ENCODE measurements around the gene PPOX. TPM values are rescaled to one million over a fixed set of nuclear protein-coding genes. Genes with fewer than 3 reads are reported as not detected.

PPOX gene
- total RNA-seq, 4 donors from 2014 or later = 2.8 to 19.2 (median 11.8) TPM

DNA sequence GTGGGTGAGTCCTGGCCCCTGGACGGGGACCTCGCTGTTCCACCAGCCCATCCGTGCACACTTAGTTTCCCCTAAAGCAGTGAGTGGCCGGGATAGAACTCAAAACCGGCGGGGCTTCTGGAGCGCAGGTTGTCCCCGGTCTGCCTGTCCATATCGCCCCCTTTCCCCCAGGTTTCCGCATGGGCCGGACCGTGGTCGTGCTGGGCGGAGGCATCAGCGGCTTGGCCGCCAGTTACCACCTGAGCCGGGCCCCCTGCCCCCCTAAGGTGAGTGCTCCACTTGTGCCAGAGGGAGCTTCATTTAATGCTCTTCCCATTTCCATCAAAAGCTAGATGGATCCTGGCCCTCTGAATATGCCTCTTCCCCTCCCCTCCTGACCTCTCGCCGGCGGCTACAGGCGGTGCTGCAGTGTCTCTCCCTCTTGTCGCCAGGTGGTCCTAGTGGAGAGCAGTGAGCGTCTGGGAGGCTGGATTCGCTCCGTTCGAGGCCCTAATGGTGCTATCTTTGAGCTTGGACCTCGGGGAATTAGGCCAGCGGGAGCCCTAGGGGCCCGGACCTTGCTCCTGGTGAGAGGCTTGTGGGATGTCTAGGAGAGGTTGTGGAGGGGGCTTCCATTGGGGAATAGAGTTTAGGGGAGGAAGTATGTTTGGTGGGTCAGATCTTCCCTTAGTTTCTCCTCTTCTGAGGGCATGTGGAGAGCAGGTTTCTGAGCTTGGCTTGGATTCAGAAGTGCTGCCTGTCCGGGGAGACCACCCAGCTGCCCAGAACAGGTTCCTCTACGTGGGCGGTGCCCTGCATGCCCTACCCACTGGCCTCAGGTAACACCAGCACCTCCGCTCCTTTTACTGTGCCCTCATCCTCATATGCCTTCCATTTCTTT, 683 bp downstream of the PPOX start:
- intact Hi-C loops (cut with DNase I; ENCODE audit: low total_unique reads) = no loop called here
- H3K4me1 ChIP-seq = peaks cover 5 to 21% (median 13%) of the 10 kb centered on the region in 4 donors
- 6% methylated on average over 33 of the region's 33 CpGs; no CpG with 5 or more reads in 1 of the 2 donors for WGBS, 2 donors (ENCODE audit: low coverage in 1 of 2)
- TF ChIP-seq POLR2AphosphoS5 (IDR thresholded peaks at IDR 0.05) (no peak), EP300 (IDR thresholded peaks at IDR 0.05; ENCODE audit: low read depth) (no peak)
- peak overlapping the region; percentile 51 to 77 (median 58) for H3K4me3 ChIP-seq
- peak overlapping the region; percentile 87 to 94 (median 91) for H3K27ac ChIP-seq
- H3K9me3 ChIP-seq = no peaks in the 10 kb centered on the region
- DNase-seq = no peak
- H3K27me3 ChIP-seq = no peaks in the 10 kb centered on the region
- in situ Hi-C loops (cut with MboI; ENCODE audit: low pct_ligation_motif_present in 1 of 4, low pct_unique_long_range_greater_than_20kb in 1 of 4, low sequenced_read_pairs in 3 of 4) = no loop called here
- H3K36me3 ChIP-seq = peaks cover 0 to 14% (median 6%) of the 10 kb centered on the region in 4 donors

DNA sequence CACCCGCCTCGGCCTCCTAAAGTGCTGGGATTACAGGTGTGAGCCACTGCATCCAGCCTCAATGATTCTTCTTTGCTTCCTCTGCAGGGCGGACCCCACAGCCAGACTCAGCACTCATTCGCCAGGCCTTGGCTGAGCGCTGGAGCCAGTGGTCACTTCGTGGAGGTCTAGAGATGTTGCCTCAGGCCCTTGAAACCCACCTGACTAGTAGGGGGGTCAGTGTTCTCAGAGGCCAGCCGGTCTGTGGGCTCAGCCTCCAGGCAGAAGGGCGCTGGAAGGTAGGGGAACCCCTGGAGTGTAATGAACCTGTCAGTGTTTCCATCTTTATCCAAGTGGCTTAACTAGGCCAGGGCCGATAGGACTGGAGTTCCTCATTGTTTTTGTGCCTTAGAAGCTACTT, 2.7 kb downstream of the PPOX start:
- no peak for DNase-seq
- H3K27ac ChIP-seq = no peak overlapping the region
- no peaks in the 10 kb centered on the region for H3K9me3 ChIP-seq
- TF ChIP-seq POLR2AphosphoS5 (IDR thresholded peaks at IDR 0.05) (no peak), EP300 (IDR thresholded peaks at IDR 0.05; ENCODE audit: low read depth) (no peak)
- TF ChIP-seq, protein P1, sequence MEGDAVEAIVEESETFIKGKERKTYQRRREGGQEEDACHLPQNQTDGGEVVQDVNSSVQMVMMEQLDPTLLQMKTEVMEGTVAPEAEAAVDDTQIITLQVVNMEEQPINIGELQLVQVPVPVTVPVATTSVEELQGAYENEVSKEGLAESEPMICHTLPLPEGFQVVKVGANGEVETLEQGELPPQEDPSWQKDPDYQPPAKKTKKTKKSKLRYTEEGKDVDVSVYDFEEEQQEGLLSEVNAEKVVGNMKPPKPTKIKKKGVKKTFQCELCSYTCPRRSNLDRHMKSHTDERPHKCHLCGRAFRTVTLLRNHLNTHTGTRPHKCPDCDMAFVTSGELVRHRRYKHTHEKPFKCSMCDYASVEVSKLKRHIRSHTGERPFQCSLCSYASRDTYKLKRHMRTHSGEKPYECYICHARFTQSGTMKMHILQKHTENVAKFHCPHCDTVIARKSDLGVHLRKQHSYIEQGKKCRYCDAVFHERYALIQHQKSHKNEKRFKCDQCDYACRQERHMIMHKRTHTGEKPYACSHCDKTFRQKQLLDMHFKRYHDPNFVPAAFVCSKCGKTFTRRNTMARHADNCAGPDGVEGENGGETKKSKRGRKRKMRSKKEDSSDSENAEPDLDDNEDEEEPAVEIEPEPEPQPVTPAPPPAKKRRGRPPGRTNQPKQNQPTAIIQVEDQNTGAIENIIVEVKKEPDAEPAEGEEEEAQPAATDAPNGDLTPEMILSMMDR (IDR thresholded peaks at IDR 0.05) = no peak
- 90% methylated on average over 9 of the region's 9 CpGs; no CpG with 5 or more reads in 1 of the 2 donors for WGBS, 2 donors (ENCODE audit: low coverage in 1 of 2)
- H3K4me3 ChIP-seq = no peak overlapping the region
- intact Hi-C loops (cut with DNase I; ENCODE audit: low total_unique reads) (no loop called here), in situ Hi-C loops (cut with MboI; ENCODE audit: low pct_ligation_motif_present in 1 of 4, low pct_unique_long_range_greater_than_20kb in 1 of 4, low sequenced_read_pairs in 3 of 4) (no loop called here)
- H3K36me3 ChIP-seq = peaks cover 0 to 27% (median 13%) of the 10 kb centered on the region in 4 donors
- peaks cover 5 to 32% (median 15%) of the 10 kb centered on the region in 4 donors for H3K4me1 ChIP-seq
- H3K27me3 ChIP-seq = no peaks in the 10 kb centered on the region

DNA sequence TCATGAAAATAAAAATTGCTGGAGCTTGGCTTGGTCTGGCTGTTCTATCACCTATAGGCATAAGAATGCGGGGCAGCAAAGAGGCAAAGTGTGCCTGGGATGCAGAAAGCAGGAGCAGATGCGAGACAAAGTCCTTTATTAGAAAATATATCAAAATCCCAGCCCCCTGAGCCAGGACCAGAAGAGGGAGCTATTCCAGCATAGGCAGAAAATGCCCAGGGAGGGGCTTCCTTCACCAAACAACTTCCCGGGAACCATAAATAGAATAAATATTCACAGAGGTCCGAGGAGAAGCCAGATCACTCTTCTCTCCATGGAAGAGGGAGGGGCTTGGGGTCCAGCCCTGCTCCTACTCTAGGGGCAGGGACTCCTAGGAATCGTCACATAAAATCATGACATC, 5.0 kb downstream of the PPOX start:
- intact Hi-C loops (cut with DNase I; ENCODE audit: low total_unique reads) (no loop called here), in situ Hi-C loops (cut with MboI; ENCODE audit: low pct_ligation_motif_present in 1 of 4, low pct_unique_long_range_greater_than_20kb in 1 of 4, low sequenced_read_pairs in 3 of 4) (no loop called here)
- H3K36me3 ChIP-seq = peaks cover 0 to 38% (median 13%) of the 10 kb centered on the region in 4 donors
- no peak for DNase-seq
- 54 to 57% methylated on average over 4 to 5 of the region's 5 CpGs for WGBS, 2 donors (ENCODE audit: low coverage in 1 of 2)
- H3K4me3 ChIP-seq = no peak overlapping the region
- TF ChIP-seq EP300 (IDR thresholded peaks at IDR 0.05; ENCODE audit: low read depth) = no peak
- TF ChIP-seq POLR2AphosphoS5 (IDR thresholded peaks at IDR 0.05) = no peak
- no peak for TF ChIP-seq POLR2A (IDR thresholded peaks at IDR 0.05)
- TF ChIP-seq, protein P1 (IDR thresholded peaks at IDR 0.05) = no peak
- no peak overlapping the region for H3K27ac ChIP-seq
- peaks cover 5 to 29% (median 14%) of the 10 kb centered on the region in 4 donors for H3K4me1 ChIP-seq
- H3K27me3 ChIP-seq = no peaks in the 10 kb centered on the region
- H3K9me3 ChIP-seq = no peaks in the 10 kb centered on the region

DNA sequence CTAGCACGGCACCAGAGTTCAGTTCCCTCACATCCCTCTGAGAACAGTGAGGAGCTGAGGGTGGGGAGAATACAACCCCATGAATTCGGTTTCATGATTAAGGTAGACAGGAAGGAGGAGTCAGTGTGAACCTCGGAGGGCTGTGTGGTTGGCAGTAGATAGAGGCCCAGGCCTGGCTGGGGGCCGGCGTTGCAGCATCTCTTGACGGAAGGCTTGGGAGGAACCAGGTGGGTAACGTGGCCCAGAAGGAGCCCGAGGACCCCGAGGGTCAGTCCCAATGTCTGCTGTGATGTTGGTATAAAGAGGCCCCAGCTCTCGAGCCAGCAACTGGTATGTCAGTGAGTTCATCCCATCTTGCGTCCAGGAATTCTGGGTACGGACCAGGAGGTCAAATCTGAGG, 5.5 kb downstream of the PPOX start:
- no peak for DNase-seq
- H3K27me3 ChIP-seq = no peaks in the 10 kb centered on the region
- peaks cover 5 to 34% (median 19%) of the 10 kb centered on the region in 4 donors for H3K4me1 ChIP-seq
- in situ Hi-C loops (cut with MboI; ENCODE audit: low pct_ligation_motif_present in 1 of 4, low pct_unique_long_range_greater_than_20kb in 1 of 4, low sequenced_read_pairs in 3 of 4) (no loop called here), intact Hi-C loops (cut with DNase I; ENCODE audit: low total_unique reads) (no loop called here)
- TF ChIP-seq EP300 (IDR thresholded peaks at IDR 0.05; ENCODE audit: low read depth) (no peak), POLR2AphosphoS5 (IDR thresholded peaks at IDR 0.05) (no peak), POLR2A (IDR thresholded peaks at IDR 0.05) (no peak)
- TF ChIP-seq, protein P1 (IDR thresholded peaks at IDR 0.05) = no peak
- H3K36me3 ChIP-seq = peaks cover 0 to 38% (median 13%) of the 10 kb centered on the region in 4 donors
- no peak overlapping the region for H3K4me3 ChIP-seq
- 83% methylated on average over 12 of the region's 12 CpGs; no CpG with 5 or more reads in 1 of the 2 donors for WGBS, 2 donors (ENCODE audit: low coverage in 1 of 2)
- H3K27ac ChIP-seq = peak overlapping the region in 2 of 4 donors; percentile 5 to 15
- no peaks in the 10 kb centered on the region for H3K9me3 ChIP-seq
